GM19397 (cell line): Measurements from ENCODE around the gene ARMCX5.

Experiments
- ATAC-seq: cut with Tn5 transposase; IDR thresholded peaks from one replicate; pipeline ENCODE4 v1.9.1; 2021; ENCODE audit warnings: mild to moderate bottlenecking, moderate library complexity; ENCODE audit not compliant: unreplicated experiment

ARMCX5 gene

DNA sequence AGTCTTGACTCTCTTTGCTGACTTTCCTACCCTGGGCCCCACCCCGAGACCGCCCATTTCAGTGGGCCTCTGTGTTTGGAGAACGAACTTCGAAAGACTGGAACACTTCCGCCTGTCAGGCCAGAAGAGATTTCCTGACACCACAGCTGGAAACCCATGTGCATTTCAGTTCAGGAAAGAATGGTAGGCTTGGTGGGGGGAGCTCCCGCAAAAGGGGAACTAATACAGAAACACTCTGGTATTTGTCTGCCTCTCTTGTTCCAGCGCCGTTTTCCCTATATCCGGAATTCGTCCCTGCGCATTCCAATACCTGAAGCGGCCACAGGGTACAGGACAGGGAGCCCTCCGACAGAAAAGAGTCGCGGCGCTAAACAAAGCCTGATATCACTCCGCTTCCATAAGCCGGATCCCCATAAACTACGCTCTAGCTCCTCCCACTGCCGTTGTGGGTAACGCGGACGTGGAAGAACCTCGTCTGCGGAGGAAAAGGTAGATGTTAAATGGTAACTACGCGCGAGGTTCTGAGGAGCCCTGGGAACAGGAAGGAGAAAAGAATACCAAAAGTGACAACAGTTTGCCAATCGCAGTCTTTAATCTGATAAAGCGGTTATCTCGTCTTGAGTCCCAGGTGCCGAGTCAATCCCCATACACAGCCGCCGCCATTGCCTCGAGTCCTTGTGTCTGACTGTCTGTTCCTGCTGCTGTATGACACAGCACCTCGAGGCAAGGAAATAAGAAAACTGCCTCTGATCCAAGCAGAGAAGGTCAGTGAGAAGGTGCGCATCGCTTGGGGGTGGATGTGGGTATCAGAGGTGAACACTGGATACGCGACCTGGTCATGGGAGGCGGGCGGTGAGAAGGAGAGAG is at the start of gene ARMCX5:
ARMCX5 (plus strand) TSS at position 432 of the 867 bp plus-strand sequence. CDS start 2,627 bp downstream, outside the sequence.
- ATAC-seq, result peak; percentile 84

DNA sequence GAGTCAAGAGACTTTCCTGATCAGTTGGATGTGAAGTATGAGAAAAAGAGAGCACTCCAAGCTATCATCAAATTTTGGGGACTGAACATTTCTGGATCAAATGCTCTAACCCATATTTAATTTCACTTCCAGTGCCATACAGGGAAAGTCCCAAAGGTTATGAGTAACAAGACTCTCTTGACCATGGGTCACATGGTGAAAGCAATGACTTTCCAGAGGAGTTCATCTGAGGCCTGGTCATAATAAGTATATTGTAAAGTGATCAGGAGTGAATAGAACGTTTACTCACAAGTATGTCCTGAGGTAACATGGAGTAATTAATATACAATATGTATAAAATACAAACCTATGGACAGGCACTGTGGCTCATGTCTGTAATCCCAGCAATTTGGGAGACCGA is 40.7 kb upstream of the ARMCX5 start:
- ATAC-seq, result no peak

DNA sequence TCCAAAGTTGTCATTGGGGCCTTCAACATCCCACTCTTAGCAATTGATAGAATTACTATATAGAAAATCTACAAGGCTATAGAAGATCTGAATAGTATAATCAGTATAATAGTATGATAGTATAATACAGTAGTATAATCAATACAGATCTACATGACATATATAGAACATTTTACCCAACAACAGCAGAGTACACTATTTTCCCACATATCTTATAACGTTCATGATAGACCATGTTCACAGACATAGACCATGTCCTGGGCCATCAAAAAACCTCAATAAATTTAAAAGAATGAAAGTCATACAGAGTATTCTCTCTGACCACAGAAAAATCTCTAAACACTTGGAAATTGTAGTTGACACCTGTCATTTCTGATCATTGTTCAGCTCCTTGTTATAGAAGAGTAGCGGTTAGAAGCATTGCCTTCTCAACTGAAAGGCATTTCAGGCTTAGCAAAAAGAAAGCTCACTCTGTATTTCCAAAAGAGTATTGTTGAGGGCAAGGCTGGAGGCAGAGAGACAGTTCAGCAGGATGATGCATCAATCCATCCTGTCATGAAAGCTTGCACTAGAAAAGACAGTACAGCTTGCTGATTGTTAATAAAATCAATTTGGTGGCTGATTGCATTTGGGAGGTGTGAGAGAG is 38.8 kb upstream of the ARMCX5 start:
- ATAC-seq, result no peak

DNA sequence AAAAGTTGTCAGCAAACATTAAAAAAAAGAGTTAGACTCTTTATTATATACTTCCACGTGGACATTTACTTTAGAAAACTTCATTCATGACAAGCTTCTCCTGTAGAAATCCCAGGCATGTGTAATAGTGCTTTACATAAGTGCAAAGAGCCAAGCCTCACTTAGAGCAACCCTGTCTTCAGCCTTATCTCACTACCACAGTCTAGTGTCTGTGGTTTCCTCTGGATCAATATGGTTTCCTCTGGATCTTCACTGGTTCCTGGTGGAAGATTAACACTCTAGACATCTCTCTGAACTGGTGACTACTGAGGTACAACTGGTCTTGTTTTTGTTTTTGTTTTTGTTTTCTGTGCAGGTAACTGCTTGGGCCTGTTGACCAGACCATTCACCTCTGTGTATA is 18.4 kb upstream of the ARMCX5 start:
- ATAC-seq, result no peak

DNA sequence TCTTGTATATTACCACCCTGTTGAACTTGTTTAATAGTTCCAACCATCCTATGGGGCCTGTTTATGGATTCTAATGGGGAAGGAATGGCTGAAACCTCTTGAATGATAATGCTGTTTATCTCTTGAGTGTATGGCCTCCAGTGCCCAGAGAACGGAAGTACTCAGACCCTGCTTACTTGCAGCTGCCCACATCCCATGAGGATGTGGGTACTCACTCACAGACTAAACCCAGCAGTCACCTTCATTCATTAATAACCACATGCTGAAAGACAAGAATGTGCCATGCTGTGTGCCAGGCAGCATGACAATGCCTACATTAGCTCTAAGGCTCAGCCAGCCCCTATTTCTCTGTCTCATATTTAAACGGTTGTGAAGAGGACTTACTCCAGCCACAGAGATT is 5.9 kb upstream of the ARMCX5 start:
- no peak for ATAC-seq

DNA sequence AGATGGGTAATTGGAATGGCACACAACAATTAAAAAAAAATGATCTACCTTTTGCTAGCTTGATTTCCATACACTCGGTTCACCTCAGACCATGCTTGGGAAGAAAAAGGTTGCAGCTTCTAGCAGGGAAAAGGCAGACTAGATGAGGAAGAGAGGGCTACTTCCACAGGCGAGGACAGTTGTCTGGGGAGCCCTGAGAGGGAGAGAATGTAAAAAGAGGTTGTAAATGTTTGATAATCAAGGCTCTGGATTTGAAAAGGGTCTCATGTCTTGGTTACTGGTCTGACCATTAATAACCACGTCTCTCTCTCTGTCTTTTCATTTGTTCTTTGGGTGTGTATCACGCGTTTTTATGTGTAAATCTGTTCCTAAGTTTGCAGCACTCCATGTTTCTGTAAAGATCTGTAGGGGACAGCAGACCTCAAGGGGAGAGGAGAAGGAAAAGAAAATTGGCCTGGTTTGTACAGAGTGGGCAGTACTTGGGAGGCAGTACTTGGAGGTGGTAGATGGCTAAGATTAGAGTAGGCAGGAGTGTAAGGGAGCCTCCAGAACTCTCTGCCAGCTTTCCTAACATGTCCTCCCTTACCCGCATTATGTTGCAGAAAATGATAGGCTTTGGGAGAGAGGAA is 750 bp downstream of the ARMCX5 start:
- ATAC-seq, result peak; percentile 6

DNA sequence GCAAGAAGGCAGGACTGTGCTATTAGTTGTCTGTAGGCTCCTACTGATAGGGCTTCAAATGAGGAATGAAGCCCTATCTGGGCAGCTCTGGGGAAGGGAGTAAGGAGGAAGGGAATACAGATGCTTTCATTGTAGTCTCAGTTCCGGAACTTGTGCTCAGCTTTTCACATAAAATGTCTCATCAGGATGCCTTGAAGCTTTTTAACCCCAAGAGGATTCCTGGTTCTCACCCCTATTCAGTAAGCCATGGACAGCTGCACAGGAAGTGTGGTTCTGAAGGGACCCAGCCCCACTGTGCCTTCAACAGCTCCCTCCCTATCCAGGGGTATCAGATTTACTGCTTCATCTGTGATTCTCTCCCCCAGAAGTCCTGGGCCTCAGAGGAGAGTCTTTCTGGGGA is 5.0 kb downstream of the ARMCX5 start:
- ATAC-seq, result no peak

DNA sequence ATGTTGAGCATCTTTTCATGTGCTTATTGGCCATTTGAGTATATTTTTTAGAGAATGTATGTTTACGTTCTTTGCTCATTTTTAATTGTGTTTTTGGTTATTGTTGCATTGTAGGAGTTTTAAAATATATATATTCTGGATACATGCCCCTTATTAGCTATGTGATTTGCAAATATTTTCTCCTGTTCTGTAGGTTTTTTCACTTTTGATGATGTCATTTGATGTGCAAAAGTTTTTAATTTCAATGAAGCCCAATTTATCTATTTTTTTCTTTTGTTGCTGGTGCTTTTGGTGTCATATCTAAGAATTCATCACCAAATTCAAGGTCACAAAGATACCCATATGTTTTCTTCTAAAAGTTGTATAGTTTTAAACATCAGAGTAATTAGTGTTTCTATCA is 6.8 kb downstream of the ARMCX5 start:
- ATAC-seq, result no peak

DNA sequence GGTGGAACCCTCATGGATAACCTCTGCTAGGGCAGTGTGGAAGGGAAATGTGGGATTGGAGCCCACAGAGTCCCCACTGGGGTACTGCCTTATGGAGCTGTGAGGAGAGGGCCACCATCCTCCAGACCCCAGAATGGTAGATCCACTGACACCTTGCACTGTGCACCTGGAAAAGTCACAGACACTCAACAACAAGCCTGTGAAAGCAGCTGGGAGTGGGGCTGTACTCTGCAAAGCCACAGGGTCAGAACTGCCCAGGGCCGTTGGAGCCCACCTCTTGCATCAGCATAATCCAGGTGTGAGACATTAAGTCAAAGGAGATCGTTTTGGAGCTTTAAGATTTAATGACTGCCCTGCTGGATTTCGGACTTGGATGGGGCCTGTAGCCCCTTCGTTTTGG is 11.6 kb downstream of the ARMCX5 start:
- no peak for ATAC-seq

DNA sequence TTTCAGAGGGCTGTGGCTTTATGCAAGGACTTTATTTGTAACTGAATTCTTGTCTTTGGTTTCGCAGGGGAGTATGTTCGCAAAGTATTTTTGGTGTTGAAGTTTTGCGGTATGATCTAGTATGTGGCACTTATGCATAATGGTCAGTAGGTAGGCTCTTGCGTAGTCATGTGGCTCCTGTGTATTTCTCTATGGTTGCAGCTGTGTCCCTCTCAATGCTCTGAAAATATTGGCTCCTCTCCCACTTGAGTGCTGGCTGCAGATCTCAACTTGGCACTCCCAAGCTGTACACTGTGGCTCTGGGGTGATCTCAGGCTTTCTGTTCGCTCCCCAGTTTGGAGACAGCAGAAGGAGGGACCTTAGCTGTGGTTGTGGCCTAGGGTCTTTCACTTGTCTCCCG is 24.8 kb downstream of the ARMCX5 start:
- no peak for ATAC-seq

DNA sequence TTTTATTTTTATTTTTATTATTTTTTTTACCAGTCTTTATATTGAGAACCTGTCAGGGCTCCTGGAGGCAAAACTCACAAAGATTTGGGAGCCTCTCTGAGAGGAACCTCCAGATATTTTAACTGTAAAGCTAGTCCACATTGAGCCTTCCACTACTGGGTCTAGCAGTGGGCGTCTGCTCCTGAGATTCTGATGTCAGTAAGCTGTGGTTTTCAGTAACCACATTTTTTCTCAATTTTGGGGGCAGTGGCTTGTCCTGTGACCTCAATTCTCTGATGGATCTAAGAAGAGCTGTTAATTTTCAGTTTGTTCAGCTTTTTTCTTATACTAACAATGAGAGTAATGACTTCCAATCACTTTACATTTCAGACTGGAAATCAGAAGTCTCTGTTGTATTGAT is 28.3 kb downstream of the ARMCX5 start:
- no peak for ATAC-seq

DNA sequence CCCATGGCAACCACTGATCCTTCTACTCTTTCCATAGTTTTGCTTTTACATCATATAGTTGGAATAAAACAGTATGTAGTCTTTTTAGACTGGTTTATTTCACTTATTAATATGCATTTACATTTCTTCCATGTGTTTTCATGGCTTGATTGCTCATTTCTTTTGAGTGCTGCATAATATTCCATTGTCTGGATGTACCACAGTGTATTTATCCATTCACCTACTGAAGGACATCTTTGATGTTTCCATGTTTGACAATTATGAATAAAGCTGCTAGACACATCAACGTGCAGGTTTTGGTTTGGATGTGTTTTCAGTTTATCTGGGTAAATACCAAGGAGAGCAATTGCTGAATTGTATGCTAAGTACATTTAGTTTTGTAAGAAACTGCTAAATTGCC is 38.2 kb downstream of the ARMCX5 start:
- ATAC-seq, result no peak

DNA sequence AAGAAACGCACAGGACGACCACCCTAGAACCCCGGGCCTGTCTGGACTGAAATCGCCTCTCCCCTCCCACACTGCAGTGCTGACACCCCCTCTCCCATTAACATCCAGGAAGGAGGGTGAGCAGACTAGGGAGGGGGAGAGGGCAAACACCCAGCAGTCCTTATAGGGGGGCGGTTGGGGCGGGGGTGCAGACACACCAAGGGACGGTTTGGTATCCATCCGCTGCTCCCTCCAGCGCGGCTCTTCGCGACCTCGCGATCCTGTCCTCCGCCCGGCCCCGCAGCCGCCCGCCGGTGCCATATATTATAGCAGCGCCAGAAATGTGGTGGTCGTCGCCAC is 51.6 kb downstream of the ARMCX5 start:
- ATAC-seq, result no peak

DNA sequence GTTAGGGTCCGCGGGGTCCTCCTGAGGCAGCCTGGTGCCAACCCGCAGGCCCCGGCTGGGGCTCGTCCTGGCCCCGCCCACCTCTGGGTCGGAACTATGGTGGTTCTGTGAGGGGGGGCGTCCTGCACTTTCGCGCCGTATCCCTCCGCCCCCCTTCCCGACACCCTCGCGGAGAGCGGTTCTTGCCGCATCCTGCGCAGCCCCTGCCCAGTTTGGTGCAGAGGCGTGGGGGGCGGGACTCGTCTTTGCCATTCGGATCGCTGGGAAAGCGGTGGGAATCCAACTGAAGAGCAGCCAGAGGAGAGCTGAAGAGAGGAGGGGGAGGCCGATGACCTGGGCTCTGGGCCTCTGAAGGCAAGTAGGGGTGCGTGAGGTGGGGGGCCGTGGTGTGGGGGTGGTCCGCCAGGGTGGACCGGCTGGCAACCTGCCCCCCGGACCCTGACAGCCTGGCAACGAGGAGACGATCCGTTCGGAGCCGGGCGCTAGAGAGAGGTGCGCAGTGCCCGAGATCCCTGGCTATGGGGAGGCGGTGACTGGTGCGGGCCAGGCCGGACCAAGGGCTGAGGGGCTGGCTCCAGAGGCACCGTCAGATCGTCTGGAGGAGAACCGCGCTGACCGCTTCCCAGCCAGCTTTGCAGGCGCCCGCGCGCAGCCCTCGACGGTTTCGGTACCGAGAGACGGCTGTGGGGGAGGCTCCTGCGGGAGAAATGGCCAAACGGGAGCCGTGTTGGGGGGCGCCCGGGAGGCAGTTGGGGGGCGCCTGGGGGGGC is 52.1 kb downstream of the ARMCX5 start, which contains the start of gene GPRASP1:
GPRASP1 (plus strand) TSS at position 242 of the 770 bp plus-strand sequence. CDS start 2,431 bp downstream, outside the sequence.
- ATAC-seq, result no peak

DNA sequence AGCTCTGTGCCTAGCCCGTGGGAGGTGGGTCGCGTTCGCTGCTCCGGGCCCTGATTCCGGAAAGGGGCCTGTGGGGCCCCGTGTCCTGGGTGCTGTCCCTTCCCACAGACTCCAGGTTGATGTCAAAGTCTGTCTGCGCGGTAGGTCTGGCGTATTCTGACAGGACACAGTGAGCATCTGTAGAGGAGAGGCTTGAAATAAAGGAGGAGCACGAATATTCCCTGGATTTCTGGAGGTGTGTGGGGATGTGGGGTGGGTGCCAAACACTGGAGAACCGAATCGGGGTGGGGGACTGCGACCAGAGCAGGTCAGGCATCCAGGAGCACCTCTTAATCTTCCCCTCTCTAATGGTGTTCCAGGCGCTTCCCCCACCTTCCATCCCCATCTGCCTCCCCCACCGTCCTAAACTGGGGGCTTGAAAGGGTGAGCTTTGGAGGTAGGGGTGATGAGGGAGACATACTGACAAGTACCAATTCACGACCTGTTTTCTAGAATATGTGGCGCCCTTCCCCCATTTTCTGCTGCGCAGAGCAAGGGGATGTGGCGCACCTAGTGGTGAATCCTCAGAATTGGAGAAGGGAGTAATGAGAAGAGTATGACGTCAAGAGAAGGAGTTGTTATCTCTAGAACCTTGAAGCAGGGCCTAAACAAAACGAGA is 52.8 kb downstream of the ARMCX5 start:
- no peak for ATAC-seq
